Omental fat pad (tissue), 4 donors: ENCODE data around the gene ARFGEF3. TPM values are rescaled to one million over a fixed set of nuclear protein-coding genes. Genes with fewer than 3 reads are reported as not detected.

ENCODE experiments used
- ATAC-seq: fragments of 150-250 bp; one replicate; pipeline ENCODE4 v1.9.1; 2016; ENCODE audit warnings: mild to moderate bottlenecking, moderate library complexity; ENCODE audit not compliant: low FRiP score
- DNase-seq: peaks from one replicate; pipeline ENCODE4 v3.0.0-alpha.2; 2019; ENCODE audit warnings: low spot score
- CTCF ChIP-seq, 3 donors: fragments of 450-650 bp; IDR thresholded peaks; one replicate each; pipeline ENCODE4 v1.5.1; 2016 to 2017; ENCODE audit warnings: antibody characterized with exemption in 3 of 3, mild to moderate bottlenecking in 3 of 3, moderate library complexity in 2 of 3
- total RNA-seq, 4 donors: library from RNA; depleted of rRNA; stranded (reverse); fragments of >200 nt; gene quantifications; one replicate each; pipeline ENCODE4 v1.1.0, GENCODE V29; 2016

The ARFGEF3 gene
- total RNA-seq, 4 donors from 2014 or later: 4.3 to 12.7 (median 6.8) TPM

- no peak for TF ChIP-seq CTCF (IDR thresholded peaks at IDR 0.05)
- no peak for ATAC-seq
- no peak for DNase-seq
Observed at GRCh38 chr6:138297761-138298298, 136.1 kb downstream of the ARFGEF3 start.

GRCh38 chr6:138300469-138300868, 138.7 kb downstream of the ARFGEF3 start:
- ATAC-seq (no peak), DNase-seq (no peak)
- TF ChIP-seq CTCF (IDR thresholded peaks at IDR 0.05): no peak

- no peak for ATAC-seq
- no peak for TF ChIP-seq CTCF (IDR thresholded peaks at IDR 0.05)
- DNase-seq: no peak
Observed at GRCh38 chr6:138302554-138302953, 140.8 kb downstream of the ARFGEF3 start.

GRCh38 chr6:138307352-138307751, 145.6 kb downstream of the ARFGEF3 start:
- DNase-seq (no peak), ATAC-seq (no peak)
- no peak for TF ChIP-seq CTCF (IDR thresholded peaks at IDR 0.05)

- ATAC-seq (peak; percentile 38), DNase-seq (no peak)
- TF ChIP-seq CTCF (IDR thresholded peaks at IDR 0.05): no peak
Observed at GRCh38 chr6:138307816-138308730, 146.3 kb downstream of the ARFGEF3 start.

- ATAC-seq (no peak), DNase-seq (no peak)
- TF ChIP-seq CTCF (IDR thresholded peaks at IDR 0.05): no peak
Observed at GRCh38 chr6:138308731-138309110, 147.0 kb downstream of the ARFGEF3 start.

- DNase-seq (no peak), ATAC-seq (no peak)
- no peak for TF ChIP-seq CTCF (IDR thresholded peaks at IDR 0.05)
Observed at GRCh38 chr6:138309695-138310094, 148.0 kb downstream of the ARFGEF3 start.
